Measurements from ENCODE around the gene LNP1.

DNA sequence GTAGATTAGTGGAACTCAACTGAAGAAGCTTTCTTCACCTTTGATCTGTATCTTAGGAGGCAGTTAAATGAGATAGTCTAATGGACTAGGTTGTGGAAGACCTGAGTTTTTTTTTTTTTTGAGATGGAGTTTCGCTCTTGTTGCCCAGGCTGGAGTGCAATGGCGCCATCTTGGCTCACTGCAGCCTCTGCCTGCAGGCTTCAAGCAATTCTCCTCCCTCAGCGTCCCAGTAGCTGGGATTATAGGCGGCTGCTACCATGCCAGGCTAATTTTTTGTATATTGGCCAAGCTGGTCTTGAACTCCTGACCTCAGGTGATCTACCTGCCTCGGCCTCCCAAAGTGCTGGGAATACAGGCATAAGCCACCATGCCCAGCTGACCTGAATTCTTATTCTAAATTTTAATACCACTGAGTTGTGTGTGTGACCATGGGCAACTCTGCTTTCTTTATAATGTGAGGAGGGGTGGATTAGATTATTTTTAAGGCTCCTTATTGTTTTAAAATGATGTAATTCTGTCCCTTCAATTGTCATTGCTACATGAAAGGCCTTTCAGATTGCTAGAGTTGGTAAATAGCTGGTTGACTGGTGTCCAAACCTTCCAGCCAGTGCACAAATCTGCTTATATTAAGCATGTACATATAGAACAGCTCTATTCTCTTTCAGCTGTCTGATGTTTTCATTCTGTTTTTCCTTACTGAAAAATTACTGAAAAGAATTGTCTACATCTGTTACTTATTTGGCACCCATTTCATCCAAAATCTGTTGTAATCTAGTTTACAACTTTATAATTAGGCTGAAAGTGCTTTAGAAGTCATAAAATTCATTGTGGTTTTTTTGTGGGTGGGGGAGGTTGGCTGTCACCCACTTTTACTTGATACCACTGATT lies 2.3 kb downstream of the LNP1 start:
- TF ChIP-seq, protein P1, sequence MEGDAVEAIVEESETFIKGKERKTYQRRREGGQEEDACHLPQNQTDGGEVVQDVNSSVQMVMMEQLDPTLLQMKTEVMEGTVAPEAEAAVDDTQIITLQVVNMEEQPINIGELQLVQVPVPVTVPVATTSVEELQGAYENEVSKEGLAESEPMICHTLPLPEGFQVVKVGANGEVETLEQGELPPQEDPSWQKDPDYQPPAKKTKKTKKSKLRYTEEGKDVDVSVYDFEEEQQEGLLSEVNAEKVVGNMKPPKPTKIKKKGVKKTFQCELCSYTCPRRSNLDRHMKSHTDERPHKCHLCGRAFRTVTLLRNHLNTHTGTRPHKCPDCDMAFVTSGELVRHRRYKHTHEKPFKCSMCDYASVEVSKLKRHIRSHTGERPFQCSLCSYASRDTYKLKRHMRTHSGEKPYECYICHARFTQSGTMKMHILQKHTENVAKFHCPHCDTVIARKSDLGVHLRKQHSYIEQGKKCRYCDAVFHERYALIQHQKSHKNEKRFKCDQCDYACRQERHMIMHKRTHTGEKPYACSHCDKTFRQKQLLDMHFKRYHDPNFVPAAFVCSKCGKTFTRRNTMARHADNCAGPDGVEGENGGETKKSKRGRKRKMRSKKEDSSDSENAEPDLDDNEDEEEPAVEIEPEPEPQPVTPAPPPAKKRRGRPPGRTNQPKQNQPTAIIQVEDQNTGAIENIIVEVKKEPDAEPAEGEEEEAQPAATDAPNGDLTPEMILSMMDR (IDR thresholded peaks at IDR 0.05), result no peak
- TF ChIP-seq EP300 (IDR thresholded peaks at IDR 0.05), result no peak
